Measurements from ENCODE around the gene HS3ST4.
"Not testable (repeated sequence)": the region's sequence is repeated elsewhere in the genome, so short reads cannot be mapped to it uniquely, and the experiment has no call there.

HS3ST4 gene

GRCh38 chr16:26087091-26087490 is 395.3 kb downstream of the HS3ST4 start:
- no peak for TF ChIP-seq CTCF (IDR thresholded peaks at IDR 0.05; ENCODE audit: low read depth, low read length)
- H3K4me3 ChIP-seq (ENCODE audit: low read depth, low read length) = no peak overlapping the region

GRCh38 chr16:26091511-26091910 is 399.8 kb downstream of the HS3ST4 start:
- no peak overlapping the region for H3K4me3 ChIP-seq (ENCODE audit: low read depth, low read length)
- TF ChIP-seq CTCF (IDR thresholded peaks at IDR 0.05; ENCODE audit: low read depth, low read length) = no peak

- H3K4me3 ChIP-seq (ENCODE audit: low read depth, low read length) = not testable (repeated sequence)
Measured at GRCh38 chr16:26098206-26098605, 406.4 kb downstream of the HS3ST4 start.

- TF ChIP-seq CTCF (IDR thresholded peaks at IDR 0.05; ENCODE audit: low read depth, low read length) = no peak
- H3K4me3 ChIP-seq (ENCODE audit: low read depth, low read length) = no peak overlapping the region
Measured at GRCh38 chr16:26102369-26102768, 410.6 kb downstream of the HS3ST4 start.

GRCh38 chr16:26108836-26109505 is 417.2 kb downstream of the HS3ST4 start:
- TF ChIP-seq CTCF (IDR thresholded peaks at IDR 0.05; ENCODE audit: low read depth, low read length) = no peak
- H3K4me3 ChIP-seq (ENCODE audit: low read depth, low read length) = no peak overlapping the region

GRCh38 chr16:26111900-26112299 is 420.1 kb downstream of the HS3ST4 start:
- H3K4me3 ChIP-seq (ENCODE audit: low read depth, low read length) = no peak overlapping the region
- TF ChIP-seq CTCF (IDR thresholded peaks at IDR 0.05; ENCODE audit: low read depth, low read length) = no peak

GRCh38 chr16:26118575-26118974 is 426.8 kb downstream of the HS3ST4 start:
- no peak for TF ChIP-seq CTCF (IDR thresholded peaks at IDR 0.05; ENCODE audit: low read depth, low read length)
- H3K4me3 ChIP-seq (ENCODE audit: low read depth, low read length) = no peak overlapping the region

- no peak for TF ChIP-seq CTCF (IDR thresholded peaks at IDR 0.05; ENCODE audit: low read depth, low read length)
- H3K4me3 ChIP-seq (ENCODE audit: low read depth, low read length) = no peak overlapping the region
Measured at GRCh38 chr16:26120729-26121128, 429.0 kb downstream of the HS3ST4 start.

All from WI38 (cell line).